ENCODE measurements around the gene CENPB.
"Not testable (repeated sequence)": the region's sequence is repeated elsewhere in the genome, so short reads cannot be mapped to it uniquely, and the experiment has no call there.

Gene CENPB

DNA sequence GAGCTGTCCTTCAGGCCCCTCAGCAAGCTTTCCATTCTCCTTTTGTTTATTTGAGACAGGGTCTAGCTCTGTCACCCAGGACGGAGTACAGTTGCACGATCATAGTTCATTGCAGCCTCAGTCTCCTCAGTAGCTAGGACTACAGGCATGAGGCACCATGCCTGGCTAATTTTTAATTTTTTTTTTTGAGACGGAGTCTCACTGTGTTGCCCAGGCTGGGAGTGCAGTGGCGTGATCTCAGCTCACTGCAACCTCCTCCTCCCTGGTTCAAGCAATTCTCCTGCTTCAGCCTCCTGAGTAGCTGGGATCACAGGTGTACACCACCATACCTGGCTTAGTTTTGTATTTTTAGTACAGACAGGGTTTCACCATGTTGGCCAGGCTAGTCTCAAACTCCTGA lies 2.7 kb upstream of the CENPB start:
- not testable (repeated sequence) for DNase-seq (ENCODE audit: low read depth in 1 of 2, low spot score in 1 of 2)

DNA sequence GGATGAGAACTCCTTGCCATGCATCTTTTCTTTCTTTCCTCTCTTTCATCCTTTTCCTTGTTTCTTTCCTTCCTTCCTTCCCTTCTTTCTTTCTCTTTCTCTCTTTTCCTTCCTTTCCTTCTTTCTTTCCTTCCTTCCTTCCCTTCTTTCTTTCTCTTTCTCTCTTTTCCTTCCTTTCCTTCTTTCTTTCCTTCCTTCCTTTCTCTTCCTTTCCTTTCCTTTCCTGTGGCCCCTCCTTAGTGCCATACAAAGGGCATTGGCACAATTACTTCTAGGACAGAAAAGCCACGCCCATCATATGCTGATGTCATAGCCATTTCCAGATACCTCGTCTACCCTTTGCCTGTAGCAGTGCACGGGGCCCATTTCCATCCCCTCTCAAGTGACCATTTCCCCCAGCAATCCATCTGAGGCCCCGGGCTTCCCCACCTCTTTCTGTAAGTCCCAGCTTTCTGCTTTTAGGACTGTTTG lies 2.2 kb upstream of the CENPB start:
- DNase-seq (ENCODE audit: low read depth in 1 of 2, low spot score in 1 of 2), result no peak

DNA sequence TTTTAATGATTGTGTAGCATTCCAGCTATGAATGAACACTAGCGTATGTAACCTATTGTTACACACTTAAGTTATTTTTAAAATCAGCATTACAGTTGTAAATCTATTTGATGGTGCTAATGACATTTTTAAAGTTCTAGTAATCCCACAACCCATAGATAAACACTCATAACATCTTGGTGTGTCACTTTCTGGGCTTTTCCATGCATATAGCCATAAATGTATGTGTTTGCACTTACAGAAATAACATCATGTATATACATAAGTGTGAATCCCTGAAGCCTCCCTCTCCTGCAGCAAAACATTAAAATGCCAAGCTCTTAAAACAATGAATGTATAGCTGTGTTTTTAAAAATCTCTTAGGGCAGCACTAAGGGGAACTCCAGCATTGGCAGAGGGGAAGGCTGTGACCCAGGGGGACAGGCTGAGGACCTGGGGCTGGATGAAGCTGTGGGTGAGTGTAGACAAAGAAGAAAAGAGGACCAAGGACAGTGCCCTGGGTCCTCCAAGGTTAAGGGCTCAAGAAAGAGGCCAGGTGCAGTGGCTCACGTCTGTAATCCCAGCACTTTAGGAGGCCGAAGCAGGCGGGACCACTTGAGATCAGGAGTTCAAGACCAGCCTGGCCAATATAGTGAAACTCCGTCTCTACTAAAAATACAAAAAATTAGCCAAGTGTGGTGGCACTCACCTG lies 929 bp upstream of the CENPB start:
- DNase-seq (ENCODE audit: low read depth in 1 of 2, low spot score in 1 of 2), result no peak

DNA sequence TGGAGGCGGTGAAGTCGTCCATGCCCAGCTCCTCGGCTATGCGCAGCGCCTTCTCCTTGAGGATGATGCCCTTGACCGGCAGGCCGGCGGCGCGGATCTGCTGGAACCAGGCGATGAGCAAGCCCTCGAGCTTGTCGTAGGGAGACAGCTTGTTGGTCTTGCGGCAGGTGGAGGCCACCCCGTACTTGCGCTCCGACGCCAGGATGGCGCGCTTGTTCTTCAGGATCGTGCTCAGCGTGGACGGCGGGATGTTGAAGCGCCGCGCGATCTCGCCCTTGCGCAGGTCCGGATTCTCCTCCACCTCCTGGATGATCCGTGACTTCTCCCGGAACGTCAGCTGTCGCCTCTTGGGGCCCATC lies 435 bp downstream of the CENPB start:
- no peak for DNase-seq (ENCODE audit: low read depth in 1 of 2, low spot score in 1 of 2)

DNA sequence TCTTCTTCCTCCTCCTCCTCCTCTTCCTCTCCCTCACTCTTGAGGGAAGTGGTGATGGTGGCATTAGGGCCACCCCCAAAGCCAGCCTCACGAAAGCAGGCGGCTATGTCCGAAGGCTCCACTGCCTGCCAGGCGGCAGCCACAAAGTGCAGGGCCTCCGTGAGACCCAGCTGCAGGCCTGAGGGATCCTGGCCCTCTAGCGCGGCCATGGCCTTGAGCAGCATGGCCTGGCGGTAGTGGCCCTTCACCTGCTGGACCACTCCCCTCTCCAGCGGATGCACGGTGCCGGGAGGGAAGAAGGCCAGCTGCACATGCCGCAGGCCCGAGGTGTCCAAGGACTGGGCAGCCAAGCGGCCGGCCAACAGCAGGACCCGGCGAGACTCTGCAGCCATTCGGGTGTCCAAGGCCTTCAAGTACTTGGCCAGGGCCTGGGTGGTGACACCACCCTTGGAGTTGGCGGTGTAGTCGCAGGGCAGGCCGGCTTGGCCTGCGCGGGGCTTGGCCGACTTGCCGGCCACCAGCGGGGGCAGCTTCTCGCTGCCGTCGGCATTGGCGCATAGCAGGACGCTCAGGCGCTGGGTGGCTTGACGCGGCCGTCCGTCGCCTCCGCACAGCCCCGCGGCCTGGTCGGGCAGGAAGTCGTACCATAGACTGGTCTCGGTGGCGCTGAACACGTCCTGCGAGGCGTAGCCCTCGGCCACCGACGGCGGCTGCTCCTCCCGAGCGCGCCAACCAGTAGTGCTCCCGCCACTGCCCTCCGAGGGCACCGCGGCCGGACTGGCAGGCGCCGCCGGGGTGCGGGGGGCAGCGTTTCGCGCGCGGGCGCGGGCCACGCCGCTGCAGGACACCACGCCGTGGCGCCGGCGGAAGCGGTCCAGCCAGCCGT lies 1.1 kb downstream of the CENPB start:
- DNase-seq (ENCODE audit: low read depth in 1 of 2, low spot score in 1 of 2), result no peak

DNA sequence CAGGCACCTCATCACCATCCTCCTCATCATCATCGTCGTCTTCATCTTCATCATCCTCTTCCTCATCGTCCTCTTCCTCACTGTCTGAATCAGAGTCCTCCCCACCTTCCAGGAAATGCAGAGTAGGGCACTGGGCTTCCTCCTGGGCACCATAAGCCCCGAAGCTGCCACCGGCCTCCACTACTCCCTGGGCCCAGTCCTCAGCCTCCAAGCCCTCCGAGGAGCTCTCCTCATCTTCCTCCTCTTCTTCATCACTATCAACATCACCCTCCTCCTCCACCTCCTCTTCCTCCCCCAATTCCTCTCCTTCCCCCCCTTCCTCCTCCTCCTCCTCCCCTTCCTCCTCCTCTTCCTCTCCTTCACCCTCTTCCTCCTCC lies 1.7 kb downstream of the CENPB start:
- DNase-seq (ENCODE audit: low read depth in 1 of 2, low spot score in 1 of 2), result no peak

DNA sequence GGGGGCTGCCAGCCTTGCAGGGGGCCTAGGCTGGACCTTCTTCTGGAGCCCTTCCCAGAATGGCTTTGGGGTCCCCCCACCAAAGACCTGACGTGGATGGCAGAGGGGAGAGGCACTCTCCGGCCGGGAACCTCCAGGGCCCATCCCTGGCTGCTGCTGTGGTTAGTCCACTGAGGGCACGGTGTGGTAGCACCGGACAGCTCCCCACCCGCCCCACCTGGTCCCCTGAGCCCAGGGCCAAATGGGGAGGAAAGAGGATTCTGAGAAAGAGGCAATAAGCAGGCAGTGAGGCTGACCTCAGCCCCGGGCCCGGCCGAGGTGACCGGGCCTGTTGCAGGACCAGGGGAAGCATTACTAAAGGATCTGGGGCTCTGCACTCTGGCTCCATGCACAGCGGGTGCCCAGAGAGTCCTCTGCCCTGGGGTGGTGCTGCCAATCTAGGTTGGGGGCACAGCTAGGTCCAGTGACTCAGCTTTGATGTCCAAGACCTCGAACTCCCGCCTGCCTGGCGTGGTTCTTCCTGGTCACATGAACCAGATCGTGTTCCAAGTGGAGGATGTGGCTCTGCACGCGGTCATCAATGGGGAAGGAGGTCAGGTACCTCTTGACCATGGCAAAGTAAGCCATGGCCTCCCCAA lies 2.2 kb downstream of the CENPB start:
- no peak for DNase-seq (ENCODE audit: low read depth in 1 of 2, low spot score in 1 of 2)

DNA sequence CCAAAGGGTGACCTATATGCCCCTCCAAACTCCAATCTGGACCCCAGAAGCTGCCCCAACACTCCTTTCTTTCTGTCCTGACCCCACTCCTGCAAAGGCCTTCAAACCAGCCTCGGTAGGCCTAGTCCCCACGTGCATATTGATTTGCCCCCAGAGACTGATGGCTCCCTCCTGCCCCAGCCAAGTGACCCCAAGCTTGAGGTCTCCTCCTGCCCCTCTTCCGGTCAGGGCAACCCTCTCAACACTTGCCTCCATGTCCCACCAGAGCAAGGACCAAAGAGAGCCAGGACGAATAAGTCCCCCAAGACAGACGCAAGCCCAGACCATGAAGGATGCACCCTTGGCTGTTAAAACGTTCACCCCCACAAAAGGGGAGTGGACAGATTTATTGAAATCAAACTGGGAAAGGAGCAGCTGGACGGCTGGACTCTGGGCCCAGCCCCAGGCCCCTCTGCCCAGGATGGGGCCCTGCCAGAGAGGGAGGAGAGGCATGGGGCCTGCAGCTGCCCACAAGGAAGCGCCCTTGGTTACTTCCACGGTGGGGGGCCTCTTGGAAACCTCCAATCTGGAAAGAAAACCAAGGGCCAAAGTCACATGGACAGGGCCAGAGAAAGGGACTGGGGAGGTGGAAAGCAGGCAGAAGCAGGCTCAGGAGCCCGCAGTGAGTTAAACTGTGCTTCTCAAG lies 2.9 kb downstream of the CENPB start:
- no peak for DNase-seq (ENCODE audit: low read depth in 1 of 2, low spot score in 1 of 2)

DNA sequence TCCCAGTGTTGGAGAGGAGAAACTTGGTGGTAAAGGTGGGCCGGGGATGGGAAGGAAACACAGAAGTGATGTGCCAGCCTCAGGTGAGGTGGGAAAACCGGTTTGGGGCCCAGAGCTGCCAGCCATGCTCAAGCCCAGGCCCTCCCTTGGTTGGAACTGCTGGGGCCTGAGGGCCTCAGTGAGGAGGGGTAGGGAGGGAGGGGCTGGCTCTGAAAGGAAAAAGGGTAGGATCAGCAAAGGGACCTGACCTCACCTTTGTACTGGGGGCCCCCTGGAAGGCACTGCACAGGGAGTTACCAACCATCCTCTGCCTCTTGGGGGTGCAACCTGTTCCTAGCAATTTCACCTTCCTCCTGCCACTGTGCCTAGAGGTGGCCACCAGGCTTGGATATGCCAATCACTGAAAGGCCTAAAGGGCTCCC lies 3.5 kb downstream of the CENPB start:
- no peak for DNase-seq (ENCODE audit: low read depth in 1 of 2, low spot score in 1 of 2)

DNA sequence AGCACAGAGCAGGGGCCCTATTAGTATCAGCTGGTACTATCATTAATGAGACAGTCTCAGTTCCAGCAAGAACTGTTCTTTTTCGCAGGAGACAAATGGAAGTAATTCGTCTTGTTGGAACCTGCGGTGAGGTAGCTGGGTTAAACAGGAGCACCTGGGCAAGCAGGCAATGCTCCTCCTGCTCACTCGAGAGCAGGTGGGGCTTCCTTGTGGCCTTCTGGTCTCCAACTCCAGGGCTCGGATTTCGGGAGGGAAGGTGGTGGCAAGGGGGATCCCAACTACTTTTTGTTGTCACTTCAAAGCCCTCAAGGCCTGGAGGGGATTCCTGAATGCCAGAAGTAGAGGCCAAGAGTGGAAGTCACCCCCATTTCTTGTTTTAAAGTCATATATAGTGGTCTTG lies 3.9 kb downstream of the CENPB start:
- DNase-seq (ENCODE audit: low read depth in 1 of 2, low spot score in 1 of 2), result no peak

DNA sequence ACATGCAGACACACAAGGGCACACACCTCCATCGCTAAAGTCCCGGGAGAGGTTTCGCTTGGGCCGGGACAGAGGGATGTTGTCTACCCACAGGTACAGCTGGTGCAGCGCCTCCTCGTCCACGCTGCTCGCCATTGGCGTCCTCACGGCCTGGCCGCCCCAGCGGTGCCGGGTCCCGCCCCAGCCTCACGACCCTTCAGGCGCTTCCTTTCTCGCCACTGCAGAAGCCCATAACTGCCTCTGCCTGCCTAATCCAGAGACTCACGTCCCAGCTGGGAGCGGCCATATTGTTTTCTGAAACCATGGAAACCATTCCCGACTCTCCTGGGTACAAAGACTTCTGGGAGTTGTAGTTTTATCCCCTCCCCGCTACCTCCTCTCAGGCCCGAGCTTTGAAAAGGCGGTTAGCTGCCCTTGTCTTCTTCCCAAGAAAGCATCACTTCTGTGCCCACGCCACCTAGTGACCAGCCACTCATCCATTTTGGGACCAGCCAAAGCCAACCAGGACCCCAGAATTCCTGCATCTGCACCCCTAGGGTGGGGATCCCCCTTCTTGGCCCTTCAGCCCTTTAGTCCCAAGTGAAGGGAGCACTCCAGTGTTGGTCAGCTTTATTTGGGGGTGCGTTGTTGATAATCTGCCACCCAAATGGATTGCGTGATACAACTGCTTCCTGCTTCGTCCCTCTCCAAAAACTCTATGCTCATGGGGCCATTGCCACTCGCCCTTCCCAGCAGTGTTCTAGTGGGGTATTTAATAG lies 5.2 kb downstream of the CENPB start, which contains the start of gene SPEF1:
Gene SPEF1 (minus strand): TSS at position 296 of the 758 bp plus-strand sequence. CDS start 161 bp downstream, at position 135.
- DNase-seq (ENCODE audit: low read depth in 1 of 2, low spot score in 1 of 2), result no peak

DNA sequence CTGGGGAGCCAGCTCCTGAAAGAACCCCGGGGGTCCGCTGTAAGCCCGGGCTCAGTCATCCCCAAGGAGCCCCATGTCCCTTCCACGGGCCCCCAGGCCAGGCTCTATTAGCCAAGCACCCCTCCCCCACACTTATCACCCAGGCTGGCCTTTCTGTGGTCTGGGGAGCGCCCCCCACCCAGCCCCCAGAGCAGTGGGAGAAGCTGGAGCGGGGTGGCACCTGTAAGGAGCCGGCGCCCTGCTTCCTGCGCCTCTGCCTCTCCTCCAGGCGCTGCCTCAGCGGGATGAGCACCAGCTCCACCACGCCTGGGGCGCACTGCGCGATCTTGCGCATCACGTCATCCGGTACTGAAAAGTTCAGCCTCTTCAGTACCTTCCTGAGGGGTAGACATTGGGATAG lies 7.6 kb downstream of the CENPB start:
- no peak for DNase-seq (ENCODE audit: low read depth in 1 of 2, low spot score in 1 of 2)

DNA sequence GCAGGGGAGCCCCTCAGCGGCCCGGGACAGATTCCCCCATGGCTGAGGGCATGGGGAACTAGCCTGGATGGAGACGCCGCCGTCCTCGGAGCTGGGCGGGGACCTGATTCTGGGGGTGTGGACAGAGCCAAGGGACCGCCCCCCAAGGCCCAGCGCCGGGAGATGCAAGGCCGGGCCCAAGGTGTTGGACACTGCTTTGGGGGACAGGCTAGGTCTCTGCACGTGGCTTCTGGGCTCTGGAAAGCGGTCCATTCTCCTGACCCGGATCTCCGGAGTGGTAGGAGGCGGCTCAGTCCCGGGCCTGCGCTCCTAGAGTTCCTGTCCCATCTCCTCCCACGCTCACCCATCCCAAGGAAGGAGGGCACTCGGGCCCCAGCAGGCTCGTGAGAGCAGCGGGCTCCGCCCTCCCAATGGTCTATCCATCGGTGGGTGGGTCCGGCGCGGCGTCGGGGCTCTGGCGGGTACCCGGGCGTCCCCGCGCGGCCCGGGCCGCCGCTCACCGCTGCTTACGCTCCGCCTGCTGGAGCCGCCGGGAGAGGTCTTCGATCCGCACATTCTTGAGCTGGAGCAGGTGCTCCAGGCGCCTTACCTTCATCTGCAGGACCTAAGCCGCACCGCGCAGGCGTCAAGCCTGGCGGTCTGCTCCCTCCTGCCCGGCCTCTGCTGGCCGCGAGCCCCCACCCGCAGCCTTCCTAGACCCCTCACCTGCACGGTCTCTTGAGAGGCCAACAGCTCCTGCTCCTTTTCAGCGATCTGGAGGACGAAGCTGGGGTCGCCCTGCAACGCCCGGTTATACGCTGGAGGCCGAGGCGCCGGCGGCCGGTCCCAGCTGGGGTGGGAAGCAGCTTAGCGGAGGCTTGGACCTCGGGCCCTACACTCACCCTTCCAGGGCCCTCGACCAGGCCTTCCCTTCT lies 8.6 kb downstream of the CENPB start:
- peak in 1 of 2 donors; percentile 44 for DNase-seq (ENCODE audit: low read depth in 1 of 2, low spot score in 1 of 2)

DNA sequence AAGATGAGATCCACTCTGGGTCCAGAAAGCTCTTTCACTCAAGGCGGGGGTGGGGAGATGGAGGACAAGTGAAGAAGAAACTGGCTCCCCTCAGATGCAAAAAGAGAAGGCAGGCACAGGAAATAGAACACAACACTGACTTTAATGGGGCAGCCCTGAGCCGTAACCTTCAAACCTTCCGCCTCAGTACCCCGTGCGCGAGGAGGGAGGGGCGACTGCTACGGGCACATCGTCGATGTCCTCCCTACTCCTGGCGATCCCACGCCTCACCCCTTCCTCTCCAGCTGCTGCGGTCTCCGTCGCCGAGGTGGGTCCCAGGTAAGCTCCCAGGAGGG lies 9.2 kb downstream of the CENPB start:
- no peak for DNase-seq (ENCODE audit: low read depth in 1 of 2, low spot score in 1 of 2)

DNA sequence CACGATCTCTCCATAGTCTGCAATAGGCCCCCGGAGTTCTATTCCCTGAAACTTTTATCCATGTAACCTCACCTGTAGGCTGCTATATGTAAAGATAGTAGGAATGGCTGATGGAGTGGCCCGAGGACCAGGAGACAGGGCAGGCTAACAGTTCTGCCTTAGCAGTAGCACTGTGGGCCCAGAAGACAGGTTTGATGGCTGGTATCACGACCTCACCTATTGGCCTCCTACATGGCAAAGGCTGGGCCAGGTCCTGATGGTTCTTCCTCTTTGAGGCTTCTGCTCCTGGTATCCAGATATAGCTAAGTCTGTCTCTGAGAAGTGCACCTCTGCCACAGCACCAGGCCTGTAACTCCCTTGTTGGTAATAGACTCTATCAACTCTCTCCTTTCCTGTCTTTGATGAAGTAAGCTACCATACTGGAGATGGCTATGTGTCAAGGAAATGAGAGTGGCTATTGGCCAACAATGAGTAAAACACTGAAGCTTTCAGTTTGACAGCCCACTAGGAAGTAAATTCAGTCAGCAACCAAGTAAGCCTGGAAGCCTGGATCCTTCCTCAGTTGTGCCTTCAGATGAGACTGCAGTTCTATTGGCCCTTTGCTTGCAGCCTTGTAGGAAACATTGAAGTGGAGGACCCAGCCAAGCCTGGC lies 11.0 kb downstream of the CENPB start:
- no peak for DNase-seq (ENCODE audit: low read depth in 1 of 2, low spot score in 1 of 2)

DNA sequence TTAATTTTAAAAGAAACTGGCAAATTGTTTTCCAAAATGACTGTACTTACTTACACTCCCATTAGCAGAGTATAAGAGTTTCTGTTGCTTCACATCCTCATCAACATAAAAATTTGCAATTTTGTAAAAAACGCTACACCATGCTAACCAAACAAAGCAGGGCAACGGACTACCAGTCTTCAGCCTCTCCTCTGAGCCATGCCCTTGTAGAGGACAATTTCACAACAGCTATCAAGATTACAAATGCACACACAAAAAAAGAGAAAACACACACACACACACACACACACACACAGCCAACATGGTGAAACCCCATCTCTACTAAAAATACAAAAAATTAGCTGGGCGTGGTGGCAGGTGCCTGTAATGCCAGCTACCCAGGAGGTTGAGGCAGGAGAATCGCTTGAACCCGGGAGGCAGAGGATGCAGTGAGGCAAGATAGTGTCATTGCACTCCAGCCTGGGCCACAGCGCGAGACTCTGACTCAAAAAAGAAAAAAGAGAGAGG lies 14.9 kb downstream of the CENPB start:
- DNase-seq (ENCODE audit: low read depth in 1 of 2, low spot score in 1 of 2), result no peak

DNA sequence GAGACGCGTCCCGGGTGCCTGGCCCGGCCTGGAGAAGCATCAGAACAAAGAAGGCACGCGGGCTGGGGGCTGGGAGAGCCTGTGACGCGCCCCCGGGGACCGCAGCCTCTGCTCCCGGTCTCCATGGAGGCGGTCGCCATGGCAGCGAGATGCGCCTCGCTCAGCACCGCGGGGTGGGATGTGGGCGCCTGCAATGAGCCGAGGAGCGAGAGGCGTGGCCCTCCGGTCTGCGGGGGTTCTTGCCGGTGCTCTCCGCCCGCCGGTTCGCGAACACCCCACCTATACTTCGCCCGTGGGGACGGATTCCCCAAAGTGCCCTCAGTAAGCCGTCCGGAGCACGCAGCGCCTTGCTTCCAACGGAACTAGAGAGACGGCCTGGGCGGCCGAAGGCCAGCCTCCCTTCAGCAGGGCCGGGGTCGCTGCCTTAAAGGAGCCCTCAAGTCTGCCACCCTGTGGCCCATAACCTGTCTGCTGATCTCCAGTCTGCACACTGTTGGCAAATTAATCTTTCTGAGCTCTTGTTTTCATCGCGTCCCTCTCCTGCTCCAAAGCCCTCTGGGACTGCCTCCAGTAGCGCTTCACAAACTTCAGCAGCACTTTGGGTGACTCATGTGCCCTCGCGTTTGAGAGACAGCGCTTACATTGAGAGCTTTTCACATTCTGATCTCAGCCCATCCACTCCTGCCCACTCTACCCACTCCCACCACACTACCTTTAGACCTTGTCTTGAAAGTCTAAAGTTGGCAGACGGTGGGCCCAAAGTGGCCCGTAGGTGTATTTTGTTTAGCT lies 18.0 kb downstream of the CENPB start:
- peak; percentile 53 to 62 for DNase-seq (ENCODE audit: low read depth in 1 of 2, low spot score in 1 of 2)

All from stimulated activated CD4-positive, alpha-beta T cell treated with anti-CD3 and anti-CD28 coated beads, Interleukin-15, amount 100 ng/mL, for 1 hour (primary cell).